ENCODE measurements around the gene ENDOU.

DNA sequence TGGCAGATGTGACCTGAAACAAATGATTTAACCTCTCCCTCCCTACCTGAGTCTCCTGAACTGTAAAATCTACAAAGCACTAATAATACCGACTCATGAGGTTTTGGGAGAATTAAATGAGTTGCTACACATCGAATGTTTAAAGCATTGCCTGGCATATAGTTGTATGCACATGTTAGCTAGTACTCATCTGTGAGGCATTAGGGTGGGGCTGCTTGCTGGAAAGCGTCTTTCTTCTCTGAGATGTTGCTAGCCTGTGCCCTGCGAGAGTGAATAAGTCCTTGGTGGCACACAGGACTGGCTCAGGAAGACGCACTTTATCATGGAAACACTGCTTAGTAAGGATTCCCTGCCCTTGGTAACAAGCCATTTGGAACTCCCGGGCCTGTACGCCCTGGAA lies 27.3 kb upstream of the ENDOU start:
- no peak for TF ChIP-seq EZH2 (IDR thresholded peaks at IDR 0.05; ENCODE audit: insufficient read depth, poor library complexity, severe bottlenecking)
- no peak for TF ChIP-seq EZH2phosphoT487 (IDR thresholded peaks at IDR 0.05; ENCODE audit: insufficient read depth, low read depth)

Measured in GM23248 (cell line).